A549 (cell line): ENCODE data around the gene CARD14. TPM values are rescaled to one million over a fixed set of nuclear protein-coding genes. Genes with fewer than 3 reads are reported as not detected.

Experiments used
- ATAC-seq, 2 experiments: fragments of 200-7000 bp in 1 of 2; fragments of >200 bp in 1 of 2; cut with Nextera tagmentation in 1 of 2; cut with Tn5 transposase in 1 of 2; 3 replicates each; pipeline versions ENCODE4 v1.8.0 to v1.9.1; 2018 to 2020; ENCODE audit warnings: mild to moderate bottlenecking in 1 of 2, moderate library complexity in 1 of 2
- CTCF ChIA-PET: fragments of 300-600 bp; sonication (Branson Sonifier 250); formaldehyde crosslinking; extraction: SDS; loops from one replicate; lab custom pipeline; 2021; ENCODE audit warnings: antibody characterized with exemption, inconsistent platforms; lab: Yijun Ruan, JAX
- POLR2A ChIA-PET: fragments of 350-600 bp; formaldehyde crosslinking; extraction: SDS; loops from one replicate; lab custom pipeline; 2021; ENCODE audit warnings: antibody characterized with exemption, inconsistent platforms; lab: Yijun Ruan, JAX
- DNase-seq, 2 experiments: peaks; one replicate each; pipeline versions ENCODE4 v3.0.0 to v3.0.0-alpha.2; 2011 to 2016; ENCODE audit warnings: low read depth in 1 of 2, low spot score in 1 of 2
- FAIRE-seq: peaks from 2 replicates; lab custom pipeline; 2011; peaks lifted over from hg19 to GRCh38; lab: Jason Lieb, UNC
- H3K27ac ChIP-seq, 2 experiments: fragments of >200 bp; sonication (Bioruptor Twin); formaldehyde crosslinking; 3 replicates each; pipeline ENCODE4 v1.5.1; 2016 to 2017
- H3K4me1 ChIP-seq: fragments of >200 bp; sonication (Bioruptor Twin); formaldehyde crosslinking; 3 replicates; pipeline ENCODE4 v1.6.1; 2016
- H3K4me2 ChIP-seq: fragments of >200 bp; sonication (Bioruptor Twin); formaldehyde crosslinking; 3 replicates; pipeline ENCODE4 v1.6.1; 2016
- H3K4me3 ChIP-seq: fragments of >200 bp; sonication (Bioruptor Twin); formaldehyde crosslinking; 3 replicates; pipeline ENCODE4 v1.5.1; 2016
- H3K9me3 ChIP-seq: fragments of >200 bp; sonication (Bioruptor Twin); formaldehyde crosslinking; 3 replicates; pipeline ENCODE4 v1.6.1; 2016
- CHD2 ChIP-seq: fragments of 150-350 bp; IDR thresholded peaks from 2 replicates; pipeline ENCODE4 v1.6.1; 2014; ENCODE audit warnings: low read length; ENCODE audit not compliant: partially characterized antibody
- CTCF ChIP-seq: fragments of >200 bp; sonication (Bioruptor Twin); formaldehyde crosslinking; IDR thresholded peaks from 3 replicates; pipeline ENCODE4 v1.5.1; 2016
- EHMT2 ChIP-seq: fragments of 200-600 bp; sonication (generic); IDR thresholded peaks from 2 replicates; pipeline ENCODE4 v1.6.1; 2016; ENCODE audit warnings: antibody characterized with exemption, low read depth, mild to moderate bottlenecking, moderate library complexity
- ELK1 ChIP-seq: fragments of 150-350 bp; IDR thresholded peaks from 2 replicates; pipeline ENCODE4 v1.6.1; 2014; ENCODE audit warnings: low read depth, mild to moderate bottlenecking, low read length
- EP300 ChIP-seq, 2 experiments: fragments of >200 bp; sonication (Bioruptor Twin); formaldehyde crosslinking; IDR thresholded peaks; 2 replicates in 1 of 2; 3 replicates in 1 of 2; pipeline ENCODE4 v1.6.1; 2016 to 2017
- ESRRA ChIP-seq: fragments of 150-350 bp; IDR thresholded peaks from 2 replicates; pipeline ENCODE4 v1.6.1; 2014; ENCODE audit warnings: mild to moderate bottlenecking, low read length, borderline replicate concordance
- FOSL2 ChIP-seq, 2 experiments: fragments of 450-650 bp in 1 of 2; fragments of >200 bp in 1 of 2; sonication (Bioruptor Twin) in 1 of 2; formaldehyde crosslinking; IDR thresholded peaks; 2 replicates each; pipeline versions ENCODE4 v1.5.0 to v1.6.1; 2016 to 2020; ENCODE audit warnings: mild to moderate bottlenecking in 1 of 2, moderate library complexity in 1 of 2
- FOXS1 ChIP-seq: fragments of 250-450 bp; sonication (Bioruptor Pico); IDR thresholded peaks from 2 replicates; pipeline ENCODE4 v1.5.0; 2020; ENCODE audit warnings: mild to moderate bottlenecking, moderate library complexity
- HES2 ChIP-seq: fragments of >200 bp; sonication (Bioruptor Twin); formaldehyde crosslinking; IDR thresholded peaks from 2 replicates; pipeline ENCODE4 v1.6.1; 2016
- HOXA7 ChIP-seq: fragments of 250-450 bp; sonication (Bioruptor Pico); IDR thresholded peaks from 2 replicates; pipeline ENCODE4 v1.5.0; 2020; ENCODE audit warnings: mild to moderate bottlenecking, moderate library complexity
- HOXB13 ChIP-seq: fragments of 250-450 bp; sonication (Bioruptor Pico); IDR thresholded peaks from 2 replicates; pipeline ENCODE4 v1.5.0; 2020; ENCODE audit warnings: low read depth, mild to moderate bottlenecking, moderate library complexity
- KDM5A ChIP-seq: fragments of 200-600 bp; sonication (generic); IDR thresholded peaks from 2 replicates; pipeline ENCODE4 v1.6.1; 2016; ENCODE audit warnings: antibody characterized with exemption, mild to moderate bottlenecking
- MAX ChIP-seq: IDR thresholded peaks from 2 replicates; pipeline ENCODE4 v1.6.1; 2012
- MAZ ChIP-seq: fragments of 150-350 bp; IDR thresholded peaks from 2 replicates; pipeline ENCODE4 v1.6.1; 2014; ENCODE audit warnings: antibody characterized with exemption, low read depth, low read length, borderline replicate concordance
- NR3C1 ChIP-seq: fragments of >200 bp; sonication (Bioruptor Twin); formaldehyde crosslinking; IDR thresholded peaks from 3 replicates; pipeline ENCODE4 v1.6.1; 2017
- POLR2A ChIP-seq: IDR thresholded peaks from 2 replicates; pipeline ENCODE4 v1.6.1; 2012; ENCODE audit warnings: mild to moderate bottlenecking, low read length
- POLR2AphosphoS2 ChIP-seq: conservative IDR thresholded peaks from 2 replicates; pipeline ENCODE4 v1.6.1; 2012; ENCODE audit warnings: low read length, improper control_type of control experiment, inconsistent platforms
- RARB ChIP-seq: fragments of 250-450 bp; sonication (Bioruptor Pico); IDR thresholded peaks from 2 replicates; pipeline ENCODE4 v1.8.0; 2021; ENCODE audit warnings: mild to moderate bottlenecking, moderate library complexity
- RCOR1 ChIP-seq: fragments of 150-350 bp; IDR thresholded peaks from 2 replicates; pipeline ENCODE4 v1.6.1; 2014; ENCODE audit warnings: antibody characterized with exemption, low read length, low read depth
- SREBF2 ChIP-seq: fragments of 450-650 bp; IDR thresholded peaks from 2 replicates; pipeline ENCODE4 v1.6.1; 2014; ENCODE audit warnings: mild to moderate bottlenecking, moderate library complexity
- TFCP2L1 ChIP-seq: fragments of 250-450 bp; sonication (Bioruptor Pico); IDR thresholded peaks from 2 replicates; pipeline ENCODE4 v1.5.0; 2021; ENCODE audit warnings: mild to moderate bottlenecking
- USF2 ChIP-seq: fragments of 450-650 bp; IDR thresholded peaks from 2 replicates; pipeline ENCODE4 v1.6.1; 2014; ENCODE audit warnings: antibody characterized with exemption
- ZFP36 ChIP-seq: fragments of 450-650 bp; IDR thresholded peaks from 2 replicates; pipeline ENCODE4 v1.6.1; 2014; ENCODE audit warnings: borderline replicate concordance; ENCODE audit not compliant: partially characterized antibody
- ZNF302 ChIP-seq: fragments of 250-450 bp; sonication (Bioruptor Pico); IDR thresholded peaks from 2 replicates; pipeline ENCODE4 v1.9.0; 2021; ENCODE audit warnings: inconsistent platforms, mild to moderate bottlenecking, moderate library complexity
- WGBS: methylation state at CpG from one replicate; pipeline ENCODE4 v1.1.6; 2017; ENCODE audit errors: missing lambda C conversion rate; 5-methylcytosine and 5-hydroxymethylcytosine counted together
- polyA plus RNA-seq, 4 experiments: library from polyadenylated mRNA; depleted of rRNA in 3 of 4; stranded (reverse); fragments of >200 nt; fragmentation: RNase III in 1 of 4; extraction: RNeasy Plus Mini Kit Qiagen cat#74134 plus additional on column Dnase treatment in 1 of 4; gene quantifications; 2 replicates in 3 of 4; 3 replicates in 1 of 4; pipeline ENCODE4 v1.2.3, GENCODE V29; 2011 to 2017

The CARD14 gene
- polyA plus RNA-seq, 2 of the 4 experiments (the other 2 are of a cell fraction) = 0.17 to 0.18 TPM

GRCh38 chr17:80245566-80246265, 75.9 kb downstream of the CARD14 start:
- CTCF ChIA-PET = interaction anchor here (0.8 to 1.4 kb wide), 3 partner anchors 41 to 144 kb away, joined by 3 to 4 read pairs (median 3); partner anchors contain the start of gene GAA
- no peak for FAIRE-seq
- no peak for ATAC-seq

GRCh38 chr17:80246266-80246681, 76.4 kb downstream of the CARD14 start:
- no peak for TF ChIP-seq KDM5A
- no peak for TF ChIP-seq EHMT2
- no peak for TF ChIP-seq ELK1
- no peak for TF ChIP-seq ZFP36
- no peak for TF ChIP-seq NR3C1
- no peak for TF ChIP-seq POLR2A
- TF ChIP-seq CHD2 = no peak
- no peak for TF ChIP-seq HOXA7 (CRISPR knock-in tag)
- TF ChIP-seq USF2 = no peak
- no peak for TF ChIP-seq POLR2AphosphoS2
- TF ChIP-seq ESRRA = no peak
- TF ChIP-seq HOXB13 (CRISPR knock-in tag) = no peak
- no peak for TF ChIP-seq MAX
- no peak for TF ChIP-seq MAZ
- no peak for TF ChIP-seq HES2
- TF ChIP-seq ZNF302 = no peak
- TF ChIP-seq FOSL2 (IDR thresholded peaks at IDR 0.05) = no peak
- TF ChIP-seq FOSL2 (CRISPR knock-in tag; IDR thresholded peaks at IDR 0.05) = no peak
- no peak for TF ChIP-seq TFCP2L1 (CRISPR knock-in tag)
- no peak for TF ChIP-seq EP300 (IDR thresholded peaks at IDR 0.05)
- POLR2A ChIA-PET = no interaction called here
- Histone ChIP-seq H3K4me3 (no peak overlapping the region), H3K4me1 (0 out of 3 replicates have a peak, but pooled peaks cover 4% of the 10 kb centered on the region), H3K4me2 (no peak overlapping the region), H3K9me3 (no peaks in the 10 kb centered on the region), H3K27ac (no peak overlapping the region)
- ATAC-seq (no peak), FAIRE-seq (no peak), DNase-seq (no peak)
- CTCF ChIA-PET = interaction anchor here (1.1 to 1.4 kb wide), 2 partner anchors 42 to 45 kb away, joined by 3 read pairs; no protein-coding TSS in a partner anchor
- 90% methylated on average over 18 of the region's 19 CpGs for WGBS

More at GRCh38 chr17:80245566-80246265, 75.9 kb downstream of the CARD14 start:
- 91% methylated on average over 22 of the region's 27 CpGs for WGBS
- H3K4me2 ChIP-seq = no peak overlapping the region
- H3K27ac ChIP-seq = no peak overlapping the region
- H3K4me3 ChIP-seq = no peak overlapping the region
- H3K9me3 ChIP-seq = no peaks in the 10 kb centered on the region
- POLR2A ChIA-PET = no interaction called here
- TF ChIP-seq HES2 (no peak), RARB (CRISPR knock-in tag) (no peak), CTCF (no peak), EP300 (IDR thresholded peaks at IDR 0.05) (no peak), RCOR1 (no peak), FOXS1 (no peak), SREBF2 (no peak)
- DNase-seq = no peak
- H3K4me1 ChIP-seq = 0 out of 3 replicates have a peak, but pooled peaks cover 4% of the 10 kb centered on the region
